ENCODE results near the gene C1QTNF6.

C1QTNF6 gene

GRCh38 chr22:37182101-37182948 is 5.7 kb downstream of the C1QTNF6 start:
- no peak overlapping the region for H3K9ac ChIP-seq (ENCODE audit: insufficient read length, low read depth)
- peaks cover 13% of the 10 kb centered on the region for H3K36me3 ChIP-seq (ENCODE audit: insufficient read depth, insufficient read length, low read length)
- TF ChIP-seq SUZ12 (IDR thresholded peaks at IDR 0.05; ENCODE audit: extremely low read depth, insufficient read depth, insufficient read length): no peak
- TF ChIP-seq YY1 (IDR thresholded peaks at IDR 0.05; ENCODE audit: insufficient read depth, insufficient read length): no peak
- TF ChIP-seq ZNF274 (IDR thresholded peaks at IDR 0.05; ENCODE audit: low read depth, low read length): no peak
- no peaks in the 10 kb centered on the region for H3K9me3 ChIP-seq (ENCODE audit: insufficient read depth, low read length)
- peaks cover 14% of the 10 kb centered on the region for H3K4me1 ChIP-seq (ENCODE audit: insufficient read depth, insufficient read length)
- no peak for DNase-seq (ENCODE audit: low read depth, low spot score)
- H3K4me3 ChIP-seq (ENCODE audit: insufficient read length, low read depth): no peak overlapping the region
- no peaks in the 10 kb centered on the region for H3K27me3 ChIP-seq (ENCODE audit: insufficient read depth, insufficient read length)

GRCh38 chr22:37181681-37182080 is 6.4 kb downstream of the C1QTNF6 start:
- Histone ChIP-seq H3K36me3 (ENCODE audit: insufficient read depth, insufficient read length, low read length) (peaks cover 13% of the 10 kb centered on the region), H3K9ac (ENCODE audit: insufficient read length, low read depth) (no peak overlapping the region), H3K4me3 (ENCODE audit: insufficient read length, low read depth) (no peak overlapping the region), H3K9me3 (ENCODE audit: insufficient read depth, low read length) (no peaks in the 10 kb centered on the region), H3K4me1 (ENCODE audit: insufficient read depth, insufficient read length) (peaks cover 14% of the 10 kb centered on the region), H3K27me3 (ENCODE audit: insufficient read depth, insufficient read length) (no peaks in the 10 kb centered on the region)
- DNase-seq (ENCODE audit: low read depth, low spot score): no peak
- no peak for TF ChIP-seq YY1 (IDR thresholded peaks at IDR 0.05; ENCODE audit: insufficient read depth, insufficient read length)
- TF ChIP-seq ZNF274 (IDR thresholded peaks at IDR 0.05; ENCODE audit: low read depth, low read length): no peak
- no peak for TF ChIP-seq SUZ12 (IDR thresholded peaks at IDR 0.05; ENCODE audit: extremely low read depth, insufficient read depth, insufficient read length)

- H3K4me3 ChIP-seq (ENCODE audit: insufficient read length, low read depth): no peak overlapping the region
Measured at GRCh38 chr22:37180531-37181231, 7.4 kb downstream of the C1QTNF6 start.

GRCh38 chr22:37179622-37180420 is 8.2 kb downstream of the C1QTNF6 start:
- TF ChIP-seq ZNF274 (IDR thresholded peaks at IDR 0.05; ENCODE audit: low read depth, low read length): no peak
- TF ChIP-seq YY1 (IDR thresholded peaks at IDR 0.05; ENCODE audit: insufficient read depth, insufficient read length): no peak
- no peak for TF ChIP-seq SUZ12 (IDR thresholded peaks at IDR 0.05; ENCODE audit: extremely low read depth, insufficient read depth, insufficient read length)
- H3K9me3 ChIP-seq (ENCODE audit: insufficient read depth, low read length): no peaks in the 10 kb centered on the region
- no peak for DNase-seq (ENCODE audit: low read depth, low spot score)
- peaks cover 14% of the 10 kb centered on the region for H3K4me1 ChIP-seq (ENCODE audit: insufficient read depth, insufficient read length)
- no peak overlapping the region for H3K9ac ChIP-seq (ENCODE audit: insufficient read length, low read depth)
- no peak overlapping the region for H3K4me3 ChIP-seq (ENCODE audit: insufficient read length, low read depth)
- H3K36me3 ChIP-seq (ENCODE audit: insufficient read depth, insufficient read length, low read length): peaks cover 8% of the 10 kb centered on the region
- H3K27me3 ChIP-seq (ENCODE audit: insufficient read depth, insufficient read length): no peaks in the 10 kb centered on the region

More at GRCh38 chr22:37180531-37181231, 7.4 kb downstream of the C1QTNF6 start:
- Histone ChIP-seq H3K27me3 (ENCODE audit: insufficient read depth, insufficient read length) (no peaks in the 10 kb centered on the region), H3K36me3 (ENCODE audit: insufficient read depth, insufficient read length, low read length) (peaks cover 13% of the 10 kb centered on the region), H3K4me1 (ENCODE audit: insufficient read depth, insufficient read length) (peaks cover 14% of the 10 kb centered on the region), H3K9me3 (ENCODE audit: insufficient read depth, low read length) (no peaks in the 10 kb centered on the region), H3K9ac (ENCODE audit: insufficient read length, low read depth) (no peak overlapping the region)
- TF ChIP-seq YY1 (IDR thresholded peaks at IDR 0.05; ENCODE audit: insufficient read depth, insufficient read length) (no peak), ZNF274 (IDR thresholded peaks at IDR 0.05; ENCODE audit: low read depth, low read length) (no peak), SUZ12 (IDR thresholded peaks at IDR 0.05; ENCODE audit: extremely low read depth, insufficient read depth, insufficient read length) (no peak)
- DNase-seq (ENCODE audit: low read depth, low spot score): no peak

GRCh38 chr22:37179126-37179470 is 8.9 kb downstream of the C1QTNF6 start:
- H3K4me3 ChIP-seq (ENCODE audit: insufficient read length, low read depth): no peak overlapping the region
- DNase-seq (ENCODE audit: low read depth, low spot score): no peak
- no peaks in the 10 kb centered on the region for H3K27me3 ChIP-seq (ENCODE audit: insufficient read depth, insufficient read length)
- H3K9ac ChIP-seq (ENCODE audit: insufficient read length, low read depth): no peak overlapping the region
- peaks cover 6% of the 10 kb centered on the region for H3K36me3 ChIP-seq (ENCODE audit: insufficient read depth, insufficient read length, low read length)
- H3K4me1 ChIP-seq (ENCODE audit: insufficient read depth, insufficient read length): peaks cover 14% of the 10 kb centered on the region
- H3K9me3 ChIP-seq (ENCODE audit: insufficient read depth, low read length): no peaks in the 10 kb centered on the region
- no peak for TF ChIP-seq ZNF274 (IDR thresholded peaks at IDR 0.05; ENCODE audit: low read depth, low read length)

GRCh38 chr22:37178350-37179125 is 9.5 kb downstream of the C1QTNF6 start:
- no peak overlapping the region for H3K9ac ChIP-seq (ENCODE audit: insufficient read length, low read depth)
- DNase-seq (ENCODE audit: low read depth, low spot score): no peak
- no peaks in the 10 kb centered on the region for H3K9me3 ChIP-seq (ENCODE audit: insufficient read depth, low read length)
- peaks cover 11% of the 10 kb centered on the region for H3K4me1 ChIP-seq (ENCODE audit: insufficient read depth, insufficient read length)
- peaks cover 5% of the 10 kb centered on the region for H3K36me3 ChIP-seq (ENCODE audit: insufficient read depth, insufficient read length, low read length)
- H3K27me3 ChIP-seq (ENCODE audit: insufficient read depth, insufficient read length): no peaks in the 10 kb centered on the region
- TF ChIP-seq YY1 (IDR thresholded peaks at IDR 0.05; ENCODE audit: insufficient read depth, insufficient read length) (no peak), SUZ12 (IDR thresholded peaks at IDR 0.05; ENCODE audit: extremely low read depth, insufficient read depth, insufficient read length) (no peak), ZNF274 (IDR thresholded peaks at IDR 0.05; ENCODE audit: low read depth, low read length) (no peak)
- no peak overlapping the region for H3K4me3 ChIP-seq (ENCODE audit: insufficient read length, low read depth)
